GM10847 (cell line): ENCODE measurements around the gene NKAIN4.
A peak's percentile ranks its signal among the peaks of the same experiment; 100 is the strongest.

ENCODE experiments used
- POLR2A ChIP-seq: IDR thresholded peaks from 2 replicates; pipeline ENCODE4 v1.6.1; 2011; ENCODE audit not compliant: insufficient read length; ENCODE audit errors: extremely low read depth

The NKAIN4 gene

DNA sequence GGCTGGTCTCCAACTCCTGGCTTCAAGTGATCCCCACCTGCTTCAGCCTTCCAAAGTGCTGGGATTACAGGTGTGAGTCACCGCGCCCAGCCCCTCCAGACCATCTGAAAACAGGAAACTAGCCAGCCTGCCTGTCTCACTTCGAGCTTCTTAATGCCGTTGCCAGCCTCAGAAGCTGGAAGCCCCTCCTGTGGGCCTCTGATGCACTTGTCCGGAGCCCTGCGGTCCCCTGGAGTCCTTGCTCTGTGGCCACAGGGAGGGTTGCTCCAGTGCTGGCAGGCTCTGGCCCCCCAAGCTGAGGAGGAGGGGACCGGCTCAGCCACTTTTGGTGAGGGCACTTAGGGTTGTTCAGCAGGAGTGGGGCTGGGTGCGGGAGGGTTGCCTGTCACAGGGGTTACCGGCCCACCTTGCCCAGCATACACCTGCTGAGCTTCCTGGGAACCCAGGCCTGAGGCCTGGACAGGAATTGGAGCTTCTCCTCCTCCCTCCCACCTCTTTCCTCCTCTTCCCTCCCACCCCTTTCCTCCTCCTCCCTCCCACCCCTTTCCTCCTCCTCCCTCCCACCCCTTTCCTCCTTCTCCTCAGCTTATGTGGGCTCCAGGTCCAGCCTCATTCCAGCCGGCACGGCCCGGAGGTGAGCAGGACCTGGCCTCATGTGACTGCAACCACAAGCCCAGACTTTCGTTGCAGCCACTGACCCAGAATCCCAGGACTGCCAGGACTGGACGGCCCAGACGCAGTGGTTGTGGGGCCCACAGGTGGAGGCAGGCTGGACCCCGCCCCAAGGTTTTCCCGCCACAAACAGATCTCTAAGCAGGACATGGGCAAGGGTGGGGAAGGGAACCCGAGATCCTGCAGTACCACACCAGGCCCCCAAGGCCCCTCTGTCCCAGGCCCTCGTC lies 28.0 kb downstream of the NKAIN4 start:
- no peak for TF ChIP-seq POLR2A

DNA sequence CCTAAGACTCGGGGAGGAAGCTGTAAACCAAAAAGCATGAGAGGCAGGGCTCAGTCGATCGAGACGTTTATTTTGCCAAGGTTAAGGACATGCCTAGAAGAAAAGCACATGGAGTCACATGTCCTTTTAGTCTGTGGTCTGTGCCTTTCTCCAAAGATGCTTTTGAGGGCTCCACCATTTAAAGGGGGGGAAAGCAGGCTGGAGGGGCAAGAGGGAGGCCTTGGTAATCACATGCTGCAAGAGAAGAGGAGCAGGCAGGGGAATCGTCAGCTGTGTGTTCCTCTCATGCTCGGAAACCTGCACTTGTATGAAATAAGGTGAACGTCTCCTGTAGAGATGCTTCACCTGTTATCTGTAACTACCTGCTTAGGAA lies 29.2 kb downstream of the NKAIN4 start:
- TF ChIP-seq POLR2A = no peak

DNA sequence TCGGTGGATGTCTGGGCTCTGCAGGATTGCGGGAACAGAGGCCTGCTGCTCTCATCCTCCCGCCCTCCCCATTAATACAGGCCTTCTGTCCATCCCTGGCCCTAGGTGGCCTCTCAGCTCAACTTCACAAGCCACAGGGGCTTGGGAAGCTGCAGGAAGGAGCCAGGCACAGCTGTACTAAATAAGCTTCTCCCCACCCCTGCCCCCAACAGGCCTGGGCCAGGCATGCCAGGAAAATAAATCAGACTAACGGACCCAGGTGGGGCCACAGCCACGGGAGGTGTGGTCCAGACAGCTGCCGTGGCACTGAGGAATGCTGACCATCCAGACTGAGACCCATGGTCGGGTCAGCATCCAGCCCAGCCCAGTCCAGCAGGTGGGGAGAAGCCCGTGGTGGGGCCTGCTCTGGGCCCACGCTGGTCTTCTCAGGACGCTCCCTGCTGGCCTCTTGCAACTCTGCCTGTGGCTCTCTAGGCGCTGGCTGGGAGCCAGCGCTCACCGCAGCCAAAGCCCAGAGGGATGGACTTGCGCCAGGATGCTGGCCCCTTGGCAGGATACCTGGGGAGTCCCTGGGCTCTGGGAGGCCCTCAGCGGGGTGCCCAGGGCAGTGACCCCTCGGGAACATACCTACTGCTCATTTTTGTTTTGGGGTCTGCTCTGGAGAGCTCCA lies 29.7 kb downstream of the NKAIN4 start:
- TF ChIP-seq POLR2A = no peak

DNA sequence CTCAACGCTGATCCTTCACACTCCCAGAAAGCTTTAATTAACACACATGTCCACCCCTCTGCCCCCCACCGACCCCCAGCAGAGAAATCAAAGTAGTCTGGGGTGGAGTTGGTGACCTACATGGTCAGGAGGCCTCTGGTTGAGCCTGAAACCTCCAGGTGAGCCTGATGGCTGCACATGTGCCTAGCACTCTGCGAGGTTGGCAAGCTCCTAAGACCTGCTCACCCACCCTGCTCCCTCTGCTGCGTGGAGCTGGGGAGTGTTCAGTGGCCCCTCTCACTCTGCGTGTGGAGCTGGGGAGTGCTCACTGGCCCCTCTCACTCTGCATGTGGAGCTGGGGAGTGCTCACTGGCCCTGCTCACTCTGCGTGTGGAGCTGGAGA lies 30.4 kb downstream of the NKAIN4 start:
- TF ChIP-seq POLR2A = no peak

DNA sequence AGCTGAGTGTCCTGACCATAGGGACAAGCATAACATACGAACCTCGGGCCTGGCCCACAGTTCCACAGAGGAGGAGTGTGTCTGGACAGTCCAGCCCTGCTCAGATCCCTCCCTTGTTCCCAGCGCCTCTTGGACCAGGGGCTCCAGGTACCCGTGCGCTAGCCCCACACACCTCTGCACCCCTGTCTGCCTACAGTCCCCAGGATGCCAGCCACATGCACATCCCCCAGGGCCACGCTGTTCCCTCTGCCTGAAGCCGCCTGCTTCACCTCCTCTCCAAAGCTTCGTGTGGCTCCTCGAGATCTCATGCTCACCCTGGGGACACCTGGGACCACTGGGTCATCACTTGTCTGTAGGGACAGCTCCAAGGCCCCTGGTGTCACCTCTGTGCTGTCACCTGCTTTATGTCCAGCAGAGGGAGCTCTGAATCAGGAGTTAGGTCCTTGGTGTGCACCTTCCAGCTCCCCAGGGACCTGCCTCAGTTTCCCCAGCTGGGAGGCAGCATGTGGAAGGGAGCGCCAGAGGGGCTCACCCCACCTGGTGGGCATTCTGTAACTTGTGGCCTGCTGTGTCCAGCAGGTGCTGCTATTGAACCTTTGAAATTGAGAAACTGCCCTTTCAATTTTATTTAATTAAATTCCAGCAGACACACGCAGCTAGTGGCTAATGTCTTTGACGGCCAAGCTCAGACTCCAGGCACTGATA lies 31.0 kb downstream of the NKAIN4 start:
- no peak for TF ChIP-seq POLR2A

DNA sequence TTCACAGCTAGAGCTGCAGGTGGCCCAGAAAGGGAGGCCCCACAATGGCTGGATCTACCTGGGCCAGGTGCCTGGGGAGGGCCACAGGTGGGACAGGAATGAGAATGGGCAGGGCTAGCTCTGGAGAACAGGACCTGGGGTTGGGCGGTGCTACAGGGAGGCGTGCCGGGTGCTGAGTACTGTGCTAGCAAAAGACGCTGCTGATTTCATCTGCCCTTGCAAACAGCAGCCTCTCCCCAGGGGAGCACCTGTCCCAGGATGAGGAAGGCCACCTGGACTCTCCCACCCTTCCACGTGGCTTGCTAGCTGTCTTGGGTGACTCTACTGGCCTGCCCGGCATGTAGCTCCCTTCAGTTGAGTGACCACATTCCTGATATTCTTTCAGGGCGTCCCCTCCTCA lies 31.7 kb downstream of the NKAIN4 start:
- TF ChIP-seq POLR2A = no peak

DNA sequence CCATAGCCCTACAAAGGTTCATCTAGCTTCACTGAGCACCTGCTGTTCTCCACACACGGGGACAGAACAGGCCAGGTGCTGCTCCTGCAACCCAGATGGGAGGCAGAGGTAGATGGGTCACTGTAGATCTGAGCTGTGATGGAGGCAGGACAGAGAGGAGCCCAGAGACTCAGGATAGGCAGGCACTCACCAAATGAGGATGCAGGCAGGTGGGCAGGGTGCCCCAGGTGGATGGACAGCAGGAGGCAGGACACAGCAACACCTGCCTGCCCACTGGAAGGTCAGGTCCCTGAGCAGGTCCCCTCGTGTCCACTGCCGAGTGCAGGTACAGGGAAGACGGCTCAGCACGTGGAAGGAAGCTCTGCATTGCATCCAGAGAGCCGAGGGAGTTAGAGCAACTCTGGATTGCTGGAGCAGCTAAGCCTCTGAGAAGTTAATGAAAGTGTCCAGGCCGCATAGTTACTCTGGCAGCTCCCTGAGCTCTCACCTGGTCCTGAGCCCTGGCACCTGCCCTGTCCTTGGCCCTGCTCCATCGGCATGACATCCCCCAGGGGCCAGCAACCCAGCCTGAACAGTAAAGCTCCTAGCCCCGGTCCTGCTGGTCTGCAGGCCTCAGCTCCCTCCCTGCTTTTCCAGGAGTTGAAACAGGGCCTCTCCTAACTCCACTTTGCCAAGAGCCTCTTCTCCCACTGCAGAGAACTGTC lies 33.4 kb downstream of the NKAIN4 start:
- no peak for TF ChIP-seq POLR2A

DNA sequence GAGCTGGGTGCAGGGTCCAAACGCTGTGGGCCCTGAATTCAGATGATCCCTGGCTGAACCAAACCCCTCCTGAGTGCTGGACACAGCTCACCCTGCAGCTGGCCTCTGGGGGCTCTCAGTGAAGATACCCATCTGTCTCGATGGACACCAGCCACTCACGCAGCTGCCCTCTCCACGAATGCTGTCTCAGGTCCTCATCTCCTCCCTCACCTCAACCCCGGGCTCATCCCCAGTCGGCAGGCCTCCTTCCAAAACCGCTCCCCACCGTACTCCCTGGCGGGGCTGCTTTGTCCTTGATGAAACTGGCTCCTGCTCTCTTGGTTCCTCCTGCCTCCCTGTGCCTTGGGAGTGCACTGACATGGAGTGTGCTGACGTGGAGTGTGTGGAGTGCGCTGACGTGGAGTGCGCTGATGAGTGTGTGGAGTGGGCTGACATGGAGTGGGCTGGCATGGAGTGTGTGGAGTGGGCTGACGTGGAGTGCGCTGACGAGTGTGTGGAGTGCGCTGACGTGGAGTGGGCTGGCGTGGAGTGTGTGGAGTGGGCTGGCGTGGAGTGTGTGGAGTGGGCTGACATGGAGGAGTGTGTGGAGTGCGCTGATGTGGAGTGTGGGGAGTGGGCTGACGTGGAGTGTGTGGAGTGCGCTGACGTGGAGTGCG lies 34.3 kb downstream of the NKAIN4 start:
- TF ChIP-seq POLR2A = no peak

DNA sequence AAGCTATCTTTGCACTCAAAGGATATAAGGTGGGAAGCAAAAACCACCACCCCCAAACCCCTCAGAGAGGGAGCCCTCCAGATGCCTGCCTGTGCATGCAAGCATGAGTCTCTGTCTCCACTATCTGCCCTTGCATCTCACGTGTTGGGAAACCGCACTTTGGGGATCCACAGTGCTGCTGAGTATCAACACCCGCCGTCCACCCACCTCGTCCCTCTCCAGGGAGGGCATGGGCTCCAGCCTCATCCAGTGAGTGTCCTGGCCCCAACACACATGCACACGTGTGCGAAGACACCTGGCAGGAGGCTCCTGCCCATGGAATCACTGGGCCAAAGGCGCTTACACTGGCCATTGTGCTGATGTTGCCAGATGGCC lies 34.8 kb downstream of the NKAIN4 start:
- no peak for TF ChIP-seq POLR2A

DNA sequence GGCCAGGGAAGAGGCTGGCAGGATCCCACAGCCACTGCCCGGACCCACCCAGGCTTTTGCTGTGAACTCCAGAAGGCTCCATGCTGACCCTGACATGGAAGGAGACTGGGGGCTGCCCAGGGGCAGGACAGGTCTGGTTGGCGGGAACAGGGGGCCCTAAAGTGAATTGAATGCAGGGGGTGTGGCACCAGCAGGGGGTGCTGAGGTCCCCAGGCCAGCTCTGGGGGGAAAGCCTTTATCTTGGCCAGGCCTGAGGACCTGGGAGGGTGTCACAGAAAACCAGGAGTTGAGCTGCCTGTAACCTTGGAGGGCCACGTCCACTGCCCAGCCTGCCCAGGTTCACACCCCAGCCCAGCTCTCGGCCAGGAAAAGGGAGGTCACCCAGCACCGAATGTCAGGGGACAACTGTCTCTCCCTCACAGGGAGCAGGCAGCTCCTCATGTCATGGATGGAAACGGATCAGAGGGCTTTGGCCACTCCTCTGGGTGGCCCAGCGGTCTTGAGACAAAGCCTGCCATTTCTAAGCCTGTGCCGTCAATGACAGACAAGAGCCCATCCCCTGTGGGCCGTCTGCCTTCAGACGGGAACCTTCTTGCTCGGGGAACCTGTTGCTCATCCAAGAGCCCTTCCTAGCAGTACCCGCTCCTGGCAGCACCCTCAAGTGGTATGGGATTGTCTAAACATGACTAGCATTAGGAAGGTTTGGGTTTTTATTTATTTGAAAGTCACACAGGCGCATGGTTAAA lies 35.4 kb downstream of the NKAIN4 start:
- no peak for TF ChIP-seq POLR2A

DNA sequence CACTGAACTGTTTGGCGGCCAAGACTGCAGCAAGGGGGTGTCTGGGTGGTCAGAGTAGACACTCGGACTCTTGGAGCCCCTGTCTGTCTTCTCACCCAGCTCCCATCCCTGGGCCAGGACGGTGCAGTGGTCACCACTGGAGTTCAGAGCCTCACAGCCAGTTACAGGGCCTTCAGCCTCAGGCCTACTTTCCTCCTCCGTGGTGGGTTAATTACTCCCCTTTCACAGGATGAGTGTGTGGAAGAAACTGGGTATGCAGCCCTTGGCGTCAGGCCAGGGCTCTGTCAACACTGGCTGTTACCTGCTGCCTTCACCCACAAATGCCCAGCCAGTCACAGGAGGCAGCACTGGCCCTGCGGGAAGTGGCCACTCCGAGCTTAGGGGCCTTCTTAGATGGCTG lies 36.6 kb downstream of the NKAIN4 start:
- no peak for TF ChIP-seq POLR2A

DNA sequence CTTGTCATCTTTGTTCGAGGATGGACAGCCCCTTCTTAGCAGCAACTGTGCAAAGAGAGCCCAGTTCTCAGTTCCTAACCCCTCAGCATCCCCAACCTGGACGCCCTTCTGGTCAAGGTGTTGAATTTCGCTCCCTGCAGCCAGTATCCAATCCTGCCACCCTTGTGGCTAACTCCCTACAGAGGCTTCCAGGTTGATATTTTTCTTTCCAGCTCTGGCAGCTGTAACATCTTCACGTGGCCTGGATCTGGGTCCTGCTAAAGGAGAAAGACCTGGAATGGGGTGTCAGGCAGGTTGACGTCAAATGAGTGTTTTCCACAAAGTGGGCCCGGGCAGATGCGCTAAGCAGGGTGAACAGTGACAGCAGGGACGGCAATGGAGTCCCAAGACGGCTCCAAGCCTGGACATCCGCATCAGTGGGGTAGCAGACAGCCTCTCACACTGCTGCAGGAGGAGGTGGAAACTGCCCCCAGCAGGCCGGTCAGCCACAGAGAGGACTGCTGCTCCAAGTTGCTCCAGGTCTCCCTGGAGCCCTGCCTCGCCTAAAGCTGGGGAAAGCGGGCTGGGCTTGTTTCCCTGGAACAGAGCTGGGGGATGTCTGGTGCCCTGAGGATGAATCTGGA lies 37.3 kb downstream of the NKAIN4 start:
- TF ChIP-seq POLR2A = no peak

DNA sequence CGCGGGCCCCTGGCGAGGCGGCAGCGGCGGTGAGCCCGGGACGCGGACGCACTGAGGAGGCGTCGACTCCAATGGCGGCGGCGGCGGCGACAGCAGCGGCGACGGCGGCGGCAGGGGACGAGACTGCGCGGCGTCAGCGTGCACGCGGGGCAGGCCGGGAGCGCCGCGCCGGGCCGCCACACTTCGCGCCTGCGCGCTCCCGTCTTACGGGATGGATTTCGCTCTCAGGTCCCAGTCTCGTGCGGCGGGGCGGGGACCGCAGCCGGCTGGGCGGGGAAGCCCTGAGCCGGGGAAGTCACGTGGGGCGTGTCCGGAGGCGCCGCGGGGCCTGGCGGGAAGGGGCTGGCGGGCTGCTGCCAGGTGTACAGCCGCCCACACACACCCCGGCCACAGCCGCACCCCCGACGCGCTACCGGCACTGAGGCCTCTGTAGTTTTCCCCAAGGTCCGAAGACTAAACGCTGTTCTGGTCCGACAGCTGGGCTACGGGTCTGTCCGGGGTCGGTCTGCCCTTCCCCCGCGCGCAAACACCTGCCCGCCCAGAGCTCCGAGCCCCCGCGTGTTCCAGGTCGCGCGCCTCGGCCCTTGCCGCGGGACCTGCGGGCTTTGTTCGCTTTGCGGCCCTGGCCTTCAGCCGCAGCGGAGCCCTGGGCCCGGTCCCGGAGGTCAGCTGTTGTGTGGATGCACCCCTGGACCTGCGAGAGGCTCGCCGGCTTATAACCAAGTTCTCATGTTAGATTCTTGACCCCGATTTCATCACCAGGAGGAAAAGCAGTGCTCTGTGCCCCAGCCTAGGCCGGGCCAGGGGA lies 38.0 kb downstream of the NKAIN4 start, which contains the start of gene YTHDF1:
Gene YTHDF1, minus strand, starts transcription at position 91 of the 808 bp plus-strand sequence. CDS start 239 bp downstream, outside the sequence.
- peak; percentile 34 for TF ChIP-seq POLR2A
